HepG2 (cell line): ENCODE data around the gene ADGRD1.

Source experiments
- FOSL2 ChIP-seq: sonication (generic); formaldehyde crosslinking; IDR thresholded peaks from 2 replicates; pipeline ENCODE4 v1.4.0; 2020; ENCODE audit warnings: missing genetic modification reagents
- NFRKB ChIP-seq: fragments of 450-650 bp; IDR thresholded peaks from 2 replicates; pipeline ENCODE4 v1.6.1; 2017
- ZNF232 ChIP-seq: sonication (generic); formaldehyde crosslinking; IDR thresholded peaks from 2 replicates; pipeline ENCODE4 v1.4.0; 2020; ENCODE audit warnings: missing genetic modification reagents, borderline replicate concordance

DNA sequence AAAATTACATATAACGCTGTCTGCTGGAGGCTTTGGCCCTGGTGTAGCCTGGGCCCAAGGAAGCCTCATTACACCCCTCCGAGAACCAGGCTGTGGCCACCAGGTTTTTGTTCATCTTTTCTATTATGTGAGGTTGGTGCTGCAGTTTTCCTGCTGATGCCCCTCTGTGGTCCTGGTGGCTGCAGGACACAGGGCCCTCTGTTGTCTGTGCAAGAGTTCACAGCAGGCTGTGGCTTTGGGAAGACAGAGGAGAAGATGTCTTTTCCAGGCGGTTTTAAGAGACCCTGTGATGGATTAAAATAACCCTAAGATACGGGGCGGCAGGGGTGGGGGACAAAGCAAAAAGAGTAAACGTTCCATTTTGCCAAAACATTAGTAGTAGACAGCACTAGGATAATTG is 121.5 kb downstream of the ADGRD1 start:
- TF ChIP-seq ZNF232 (CRISPR knock-in tag) (no peak), NFRKB (no peak), FOSL2 (CRISPR knock-in tag) (no peak)
